ENCODE measurements around the gene APP.

Gene APP

GRCh38 chr21:26177746-26178426, 7.3 kb upstream of the APP start:
- H2AFZ ChIP-seq (ENCODE audit: low read length), result no peak overlapping the region
- H4K20me1 ChIP-seq (ENCODE audit: insufficient read depth, low read length), result no peaks in the 10 kb centered on the region
- no peaks in the 10 kb centered on the region for H3K9me2 ChIP-seq (ENCODE audit: low read depth, low read length)
- no peak overlapping the region for H3K27ac ChIP-seq (ENCODE audit: low read depth, low read length, poor library complexity, severe bottlenecking)
- no peaks in the 10 kb centered on the region for H3K79me2 ChIP-seq (ENCODE audit: insufficient read depth, low read length)
- no peak overlapping the region for H3K9ac ChIP-seq (ENCODE audit: low read length)
- H3K27me3 ChIP-seq (ENCODE audit: insufficient read depth, low read length), result no peaks in the 10 kb centered on the region
- no peaks in the 10 kb centered on the region for H3K4me1 ChIP-seq (ENCODE audit: insufficient read depth, low read length, severe bottlenecking)
- H3F3A ChIP-seq (ENCODE audit: insufficient read depth, low read length), result no peaks in the 10 kb centered on the region
- TF ChIP-seq CTCF (IDR thresholded peaks at IDR 0.05; ENCODE audit: low read length), result no peak
- TF ChIP-seq EZH2 (IDR thresholded peaks at IDR 0.05; ENCODE audit: borderline replicate concordance, low read length), result no peak
- H3K36me3 ChIP-seq (ENCODE audit: insufficient read depth, low read length), result no peaks in the 10 kb centered on the region
- H3K4me3 ChIP-seq (ENCODE audit: low read depth, low read length, poor library complexity, severe bottlenecking), result no peak overlapping the region
- H3K4me2 ChIP-seq (ENCODE audit: low read length), result no peak overlapping the region
- no peaks in the 10 kb centered on the region for H3K9me3 ChIP-seq (ENCODE audit: low read length)

- H2AFZ ChIP-seq (ENCODE audit: low read length), result no peak overlapping the region
- no peaks in the 10 kb centered on the region for H3K27me3 ChIP-seq (ENCODE audit: insufficient read depth, low read length)
Observed at GRCh38 chr21:26177187-26177586, 6.6 kb upstream of the APP start.

GRCh38 chr21:26171258-26172100, 909 bp upstream of the APP start:
- Histone ChIP-seq H2AFZ (ENCODE audit: low read length) (no peak overlapping the region), H3K9me3 (ENCODE audit: low read length) (no peaks in the 10 kb centered on the region), H3K27me3 (ENCODE audit: insufficient read depth, low read length) (no peaks in the 10 kb centered on the region), H3K4me3 (ENCODE audit: low read depth, low read length, poor library complexity, severe bottlenecking) (no peak overlapping the region), H3K9me2 (ENCODE audit: low read depth, low read length) (no peaks in the 10 kb centered on the region), H3K4me2 (ENCODE audit: low read length) (no peak overlapping the region), H3K79me2 (ENCODE audit: insufficient read depth, low read length) (no peaks in the 10 kb centered on the region), H4K20me1 (ENCODE audit: insufficient read depth, low read length) (no peaks in the 10 kb centered on the region), H3K27ac (ENCODE audit: low read depth, low read length, poor library complexity, severe bottlenecking) (no peak overlapping the region), H3K9ac (ENCODE audit: low read length) (no peak overlapping the region), H3K4me1 (ENCODE audit: insufficient read depth, low read length, severe bottlenecking) (no peaks in the 10 kb centered on the region), H3K36me3 (ENCODE audit: insufficient read depth, low read length) (no peaks in the 10 kb centered on the region), H3F3A (ENCODE audit: insufficient read depth, low read length) (no peaks in the 10 kb centered on the region)
- TF ChIP-seq EZH2 (IDR thresholded peaks at IDR 0.05; ENCODE audit: borderline replicate concordance, low read length), result no peak
- no peak for TF ChIP-seq CTCF (IDR thresholded peaks at IDR 0.05; ENCODE audit: low read length)

More at GRCh38 chr21:26177187-26177586, 6.6 kb upstream of the APP start:
- Histone ChIP-seq H3K9me3 (ENCODE audit: low read length) (no peaks in the 10 kb centered on the region), H3K4me3 (ENCODE audit: low read depth, low read length, poor library complexity, severe bottlenecking) (no peak overlapping the region), H3K4me1 (ENCODE audit: insufficient read depth, low read length, severe bottlenecking) (no peaks in the 10 kb centered on the region), H4K20me1 (ENCODE audit: insufficient read depth, low read length) (no peaks in the 10 kb centered on the region), H3F3A (ENCODE audit: insufficient read depth, low read length) (no peaks in the 10 kb centered on the region), H3K4me2 (ENCODE audit: low read length) (no peak overlapping the region), H3K9me2 (ENCODE audit: low read depth, low read length) (no peaks in the 10 kb centered on the region), H3K27ac (ENCODE audit: low read depth, low read length, poor library complexity, severe bottlenecking) (no peak overlapping the region), H3K36me3 (ENCODE audit: insufficient read depth, low read length) (no peaks in the 10 kb centered on the region), H3K79me2 (ENCODE audit: insufficient read depth, low read length) (no peaks in the 10 kb centered on the region), H3K9ac (ENCODE audit: low read length) (no peak overlapping the region)
- no peak for TF ChIP-seq CTCF (IDR thresholded peaks at IDR 0.05; ENCODE audit: low read length)
- no peak for TF ChIP-seq EZH2 (IDR thresholded peaks at IDR 0.05; ENCODE audit: borderline replicate concordance, low read length)
